H1 (cell line): Measurements from ENCODE around the gene ATL3. TPM values are rescaled to one million over a fixed set of nuclear protein-coding genes. Genes with fewer than 3 reads are reported as not detected.

ENCODE experiments used
- CTCF ChIA-PET: fragments of 300-600 bp; sonication (Branson Sonifier 250); formaldehyde crosslinking; loops from one replicate; lab custom pipeline; 2021; ENCODE audit not compliant: partially characterized antibody; lab: Charles Lee
- POLR2A ChIA-PET: fragments of 300-600 bp; sonication (Branson Sonifier 250); formaldehyde crosslinking; loops from one replicate; lab custom pipeline; 2021; ENCODE audit warnings: inconsistent platforms; ENCODE audit not compliant: partially characterized antibody; lab: Charles Lee
- DNase-seq, 2 experiments: peaks; one replicate each; pipeline versions ENCODE4 v3.0.0 to v3.0.0-alpha.2; 2010 to 2022; ENCODE audit warnings: low spot score in 2 of 2, low read depth in 1 of 2, mixed read lengths in 1 of 2
- FAIRE-seq: peaks from 2 replicates; lab custom pipeline; 2011; peaks lifted over from hg19 to GRCh38; lab: Jason Lieb, UNC
- H2AFZ ChIP-seq: 2 replicates; pipeline ENCODE4 v1.8.1; 2012; ENCODE audit warnings: low read length, inconsistent platforms
- H2AK5ac ChIP-seq: 2 replicates; pipeline ENCODE4 v1.6.1; 2013; ENCODE audit warnings: low read depth, low read length
- H2BK120ac ChIP-seq: replicated peaks from 2 replicates; pipeline ENCODE3; 2013; ENCODE audit warnings: low read depth, low read length, inconsistent platforms
- H2BK12ac ChIP-seq: 2 replicates; pipeline ENCODE4 v1.6.1; 2013; ENCODE audit warnings: low read depth, low read length
- H2BK15ac ChIP-seq: 2 replicates; pipeline ENCODE4 v1.6.1; 2013; ENCODE audit warnings: low read length
- H2BK20ac ChIP-seq: 2 replicates; pipeline ENCODE4 v1.6.1; 2013; ENCODE audit warnings: low read length
- H2BK5ac ChIP-seq: 2 replicates; pipeline ENCODE4 v1.6.1; 2013; ENCODE audit warnings: low read depth, low read length
- H3K14ac ChIP-seq: 2 replicates; pipeline ENCODE4 v1.6.1; 2013; ENCODE audit warnings: inconsistent platforms; ENCODE audit not compliant: insufficient read length
- H3K18ac ChIP-seq: 2 replicates; pipeline ENCODE4 v1.6.1; 2013; ENCODE audit warnings: low read length; ENCODE audit errors: extremely low read depth
- H3K23ac ChIP-seq: 2 replicates; pipeline ENCODE4 v1.6.1; 2013; ENCODE audit warnings: inconsistent platforms; ENCODE audit not compliant: insufficient read length
- H3K23me2 ChIP-seq: 2 replicates; pipeline ENCODE4 v1.6.1; 2013; ENCODE audit warnings: low read depth, low read length
- H3K27ac ChIP-seq: 2 replicates; pipeline ENCODE4 v1.6.1; 2011; ENCODE audit warnings: low read depth, low read length, inconsistent platforms
- H3K27me3 ChIP-seq, 4 experiments: replicated peaks in 1 of 4; 1 replicate in 1 of 4; 2 replicates in 3 of 4; pipeline versions ENCODE4 v1.6.1 to v1.8.1; 2011 to 2013; ENCODE audit warnings: low read length in 3 of 4, mild to moderate bottlenecking in 3 of 4, inconsistent platforms in 2 of 4, mixed read lengths in 2 of 4, moderate library complexity in 1 of 4; ENCODE audit not compliant: control insufficient read depth in 3 of 4, insufficient read depth in 3 of 4; ENCODE audit errors: extremely low read depth in 1 of 4
- H3K36me3 ChIP-seq, 4 experiments: 2 replicates each; pipeline versions ENCODE4 v1.6.1 to v1.8.1; 2011 to 2013; ENCODE audit warnings: mild to moderate bottlenecking in 4 of 4, low read length in 3 of 4, moderate library complexity in 2 of 4, control low read depth in 1 of 4, inconsistent platforms in 1 of 4; ENCODE audit not compliant: insufficient read depth in 4 of 4, control insufficient read depth in 2 of 4
- H3K4ac ChIP-seq: replicated peaks from 2 replicates; pipeline ENCODE3; 2013; ENCODE audit warnings: low read length, low read depth, mixed read lengths, inconsistent platforms; ENCODE audit not compliant: insufficient read length
- H3K4me1 ChIP-seq, 4 experiments: replicated peaks in 1 of 4; 1 replicate in 1 of 4; 2 replicates in 3 of 4; pipeline versions ENCODE4 v1.6.1 to v1.8.1; 2011 to 2013; ENCODE audit warnings: low read length in 3 of 4, inconsistent platforms in 2 of 4, mixed read lengths in 1 of 4; ENCODE audit not compliant: insufficient read depth in 4 of 4, control insufficient read depth in 3 of 4
- H3K4me2 ChIP-seq, 2 experiments: 2 replicates each; pipeline versions ENCODE4 v1.6.1 to v1.8.1; 2011 to 2013; ENCODE audit warnings: low read depth in 2 of 2, low read length in 2 of 2, control low read depth in 1 of 2, inconsistent platforms in 1 of 2, mild to moderate bottlenecking in 1 of 2; ENCODE audit not compliant: insufficient read depth in 1 of 2
- H3K4me3 ChIP-seq, 4 experiments: fragments of 200-600, 300-600 bp in 1 of 4; sonication (generic), shearing (Covaris generic), sonication (Bioruptor Twin) in 1 of 4; 2 replicates each; pipeline versions ENCODE4 v1.5.1 to v1.8.1; 2011 to 2016; ENCODE audit warnings: low read length in 4 of 4, low read depth in 3 of 4, control low read depth in 2 of 4, inconsistent platforms in 2 of 4, mild to moderate bottlenecking in 2 of 4, mixed read lengths in 1 of 4, moderate library complexity in 1 of 4; ENCODE audit not compliant: insufficient read depth in 2 of 4; ENCODE audit errors: extremely low read depth in 1 of 4
- H3K56ac ChIP-seq: replicated peaks from 2 replicates; pipeline ENCODE3; 2013; ENCODE audit warnings: low read depth, mild to moderate bottlenecking, mixed read lengths, low read length, inconsistent platforms; ENCODE audit not compliant: insufficient read length
- H3K79me1 ChIP-seq: 2 replicates; pipeline ENCODE4 v1.6.1; 2013; ENCODE audit warnings: low read depth, low read length, control low read depth
- H3K79me2 ChIP-seq, 2 experiments: 2 replicates each; pipeline versions ENCODE4 v1.6.1 to v1.8.1; 2012 to 2013; ENCODE audit warnings: low read length in 2 of 2, mild to moderate bottlenecking in 2 of 2, inconsistent platforms in 1 of 2; ENCODE audit not compliant: insufficient read depth in 2 of 2, control insufficient read depth in 1 of 2
- H3K9ac ChIP-seq, 4 experiments: replicated peaks in 1 of 4; 1 replicate in 1 of 4; 2 replicates in 3 of 4; pipeline versions ENCODE4 v1.6.1 to v1.8.1; 2011 to 2013; ENCODE audit warnings: low read depth in 3 of 4, low read length in 3 of 4, control low read depth in 2 of 4, mild to moderate bottlenecking in 2 of 4, moderate library complexity in 2 of 4, inconsistent platforms in 1 of 4; ENCODE audit errors: extremely low read depth in 1 of 4
- H3K9me3 ChIP-seq, 2 experiments: 2 replicates each; pipeline versions ENCODE4 v1.6.1 to v1.8.1; 2012 to 2013; ENCODE audit warnings: mild to moderate bottlenecking in 2 of 2, moderate library complexity in 2 of 2, control low read depth in 1 of 2, inconsistent platforms in 1 of 2, low read depth in 1 of 2, low read length in 1 of 2, mixed read lengths in 1 of 2; ENCODE audit not compliant: insufficient read depth in 2 of 2
- H4K20me1 ChIP-seq, 2 experiments: replicated peaks in 1 of 2; 2 replicates each; pipeline versions ENCODE3 to v1.8.1; 2011 to 2013; ENCODE audit warnings: inconsistent platforms in 2 of 2, low read length in 2 of 2, mild to moderate bottlenecking in 1 of 2; ENCODE audit not compliant: insufficient read depth in 2 of 2, control insufficient read depth in 1 of 2
- H4K5ac ChIP-seq: 2 replicates; pipeline ENCODE4 v1.6.1; 2013; ENCODE audit warnings: low read length, low read depth, mixed read lengths, inconsistent platforms; ENCODE audit not compliant: insufficient read length
- H4K8ac ChIP-seq: 2 replicates; pipeline ENCODE4 v1.8.0; 2013; ENCODE audit warnings: mild to moderate bottlenecking, moderate library complexity, low read length, inconsistent platforms; ENCODE audit not compliant: insufficient read depth; ENCODE audit errors: extremely low read depth
- H4K91ac ChIP-seq: replicated peaks from 2 replicates; pipeline ENCODE3; 2013; ENCODE audit warnings: low read length, mixed read lengths, inconsistent platforms; ENCODE audit not compliant: insufficient read length
- BACH1 ChIP-seq: IDR thresholded peaks from 2 replicates; pipeline ENCODE4 v1.6.1; 2012; ENCODE audit warnings: low read length, improper control_type of control experiment
- CREB1 ChIP-seq: IDR thresholded peaks from 2 replicates; pipeline ENCODE4 v1.6.1; 2012; ENCODE audit warnings: inconsistent platforms
- HDAC6 ChIP-seq: IDR thresholded peaks from one replicate; pipeline ENCODE4 v1.7.1; 2012; ENCODE audit warnings: low read depth, mild to moderate bottlenecking, inconsistent platforms, low read length, moderate library complexity
- KDM1A ChIP-seq: fragments of 200-600, 300-600 bp; sonication (generic); IDR thresholded peaks from 2 replicates; pipeline ENCODE4 v1.7.1; 2016; ENCODE audit warnings: mild to moderate bottlenecking, low read length, borderline replicate concordance
- NANOG ChIP-seq: IDR thresholded peaks from 2 replicates; pipeline ENCODE4 v1.6.1; 2011; ENCODE audit warnings: low read length, low read depth, mild to moderate bottlenecking, inconsistent platforms; ENCODE audit not compliant: insufficient read depth, poor library complexity, severe bottlenecking
- PHF8 ChIP-seq: fragments of 200-600 bp; sonication (generic); conservative IDR thresholded peaks from 2 replicates; pipeline ENCODE4 v1.7.1; 2012; ENCODE audit warnings: low read depth, mild to moderate bottlenecking, inconsistent platforms, low read length, moderate library complexity
- POLR2A ChIP-seq, 2 experiments: IDR thresholded peaks; 1 replicate in 1 of 2; 2 replicates in 1 of 2; pipeline ENCODE4 v1.6.1; 2011; ENCODE audit warnings: low read depth in 2 of 2, low read length in 2 of 2, mild to moderate bottlenecking in 2 of 2; ENCODE audit errors: control extremely low read depth in 1 of 2
- POLR2AphosphoS5 ChIP-seq: IDR thresholded peaks from 2 replicates; pipeline ENCODE4 v1.6.1; 2011; ENCODE audit warnings: low read depth, low read length
- RNF2 ChIP-seq: fragments of 200-900, 300-1000 bp; sonication (generic); IDR thresholded peaks from 2 replicates; pipeline ENCODE4 v1.7.1; 2016; ENCODE audit warnings: borderline replicate concordance, low read depth, mild to moderate bottlenecking, antibody characterized with exemption, low read length; ENCODE audit not compliant: poor library complexity, severe bottlenecking; ENCODE audit errors: missing control alignments
- SP4 ChIP-seq: IDR thresholded peaks from 2 replicates; pipeline ENCODE4 v1.6.1; 2012; ENCODE audit warnings: low read length, inconsistent platforms
- TEAD4 ChIP-seq: IDR thresholded peaks from 2 replicates; pipeline ENCODE4 v1.6.1; 2012; ENCODE audit warnings: low read depth, low read length, inconsistent platforms, mixed read lengths
- WGBS, 2 experiments: shearing (Covaris generic) in 1 of 2; methylation state at CpG; one replicate each; pipeline versions ENCODE4 v1.1.6 to v1.1.7; 2013 to 2015; ENCODE audit warnings: low lambda C conversion rate in 2 of 2, mixed read lengths in 2 of 2, inconsistent platforms in 1 of 2, low coverage in 1 of 2, missing lambda C conversion rate in 1 of 2; ENCODE audit not compliant: insufficient replicate concordance in 2 of 2, insufficient coverage in 1 of 2, insufficient read length in 1 of 2; ENCODE audit errors: extremely low coverage in 1 of 2, missing lambda C conversion rate in 1 of 2; 5-methylcytosine and 5-hydroxymethylcytosine counted together
- polyA plus RNA-seq, 7 experiments: library from polyadenylated mRNA; depleted of rRNA in 3 of 7; stranded (reverse) in 5 of 7; unstranded in 2 of 7; fragments of >200 nt in 5 of 7; fragments of 200-250 nt in 2 of 7; gene quantifications; 1 replicate in 5 of 7; 2 replicates in 1 of 7; 4 replicates in 1 of 7; pipeline versions ENCODE4 v1.2.1 to v1.2.3, GENCODE V29; 2011 to 2013; ENCODE audit warnings: missing spikeins in 2 of 7, mixed read lengths in 2 of 7
- total RNA-seq: library from RNA; stranded (reverse); fragmentation: NEBNext Ultra II Directional; extraction: Animal tissue kit (Norgen Biotek cat#: 25700); gene quantifications from 2 replicates; pipeline ENCODE4 v1.2.1, GENCODE V29; 2021
- TF ChIP-seq, protein P1 (sequence below): IDR thresholded peaks from 2 replicates; pipeline ENCODE4 v1.6.1; 2011; ENCODE audit warnings: low read length, improper control_type of control experiment

The ATL3 gene
- total and polyA plus RNA-seq, 2 of the 8 experiments (the other 6 are each of a cell fraction or from before 2014, with no cell fraction given), result 7.8 to 24.5 TPM

GRCh38 chr11:63672156-63672463 lies 934 bp upstream of the ATL3 start:
- H3K27ac ChIP-seq, result no peak overlapping the region
- no peak for FAIRE-seq

More at GRCh38 chr11:63672156-63672463, 934 bp upstream of the ATL3 start:
- Histone ChIP-seq H2AFZ (no peak overlapping the region), H4K5ac (peak overlapping the region; percentile 7), H2BK20ac (no peak overlapping the region), H3K4me1 (peaks cover 0 to 8% (median 2%) of the 10 kb centered on the region in 4 experiments; a peak in 2 of 7 replicates)
- TF ChIP-seq SP4 (no peak), TEAD4 (no peak), POLR2A (IDR thresholded peaks at IDR 0.05; ENCODE audit: control extremely low read depth in 1 of 2, low read depth in 2 of 2, low read length in 2 of 2) (no peak), HDAC6 (no peak), PHF8 (no peak), KDM1A (no peak), BACH1 (no peak), RNF2 (no peak), POLR2AphosphoS5 (no peak), CREB1 (no peak), NANOG (no peak)
- TF ChIP-seq, protein P1, sequence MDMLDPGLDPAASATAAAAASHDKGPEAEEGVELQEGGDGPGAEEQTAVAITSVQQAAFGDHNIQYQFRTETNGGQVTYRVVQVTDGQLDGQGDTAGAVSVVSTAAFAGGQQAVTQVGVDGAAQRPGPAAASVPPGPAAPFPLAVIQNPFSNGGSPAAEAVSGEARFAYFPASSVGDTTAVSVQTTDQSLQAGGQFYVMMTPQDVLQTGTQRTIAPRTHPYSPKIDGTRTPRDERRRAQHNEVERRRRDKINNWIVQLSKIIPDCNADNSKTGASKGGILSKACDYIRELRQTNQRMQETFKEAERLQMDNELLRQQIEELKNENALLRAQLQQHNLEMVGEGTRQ, result no peak
- TF ChIP-seq, all 59 proteins: peak for 0
- Histone ChIP-seq H3K4me2 (peak overlapping the region in 1 of 2 experiments; percentile 65; a peak in 1 of 4 replicates), H3K23ac (no peak overlapping the region), H2BK120ac (no peak overlapping the region), H3K27me3 (peaks cover 0 to 5% (median 0%) of the 10 kb centered on the region in 4 experiments; a peak in 2 of 7 replicates), H3K9me3 (peaks cover 0 to 4% of the 10 kb centered on the region in 2 experiments; a peak in 1 of 4 replicates), H3K4ac (no peak overlapping the region), H4K20me1 (no peaks in the 10 kb centered on the region), H2AK5ac (no peak overlapping the region), H2BK5ac (no peak overlapping the region), H2BK12ac (no peak overlapping the region), H3K36me3 (no peaks in the 10 kb centered on the region), H4K8ac (0 out of 2 replicates have a peak overlapping the region, but pooled peaks have one; percentile 36), H3K18ac (no peak overlapping the region), H3K4me3 (no peak overlapping the region), H4K91ac (no peak overlapping the region), H3K79me2 (peaks cover 0 to 32% of the 10 kb centered on the region in 2 experiments; a peak in 3 of 4 replicates), H3K56ac (no peak overlapping the region), H3K9ac (no peak overlapping the region), H3K23me2 (no peaks in the 10 kb centered on the region; the same call in 1 of the 2 replicates), H3K79me1 (peaks cover 3% of the 10 kb centered on the region; the same call in 1 of the 2 replicates), H3K14ac (no peak overlapping the region), H2BK15ac (no peak overlapping the region)
- 100% methylated on average over 14 of the region's 16 CpGs; no CpG with 5 or more reads in 1 of the 2 experiments for WGBS, 2 experiments
- DNase-seq, result no peak
- ChIA-PET CTCF (interaction anchor here (0.8 to 1.9 kb wide), 2 partner anchors 10 to 15 kb away, joined by 4 read pairs; partner anchors contain the start of gene RTN3), POLR2A (interaction anchor here (0.8 to 6.0 kb wide), 7 partner anchors 9 to 142 kb away, joined by 3 to 58 read pairs (median 4); partner anchors contain the start of gene RTN3)
